Fibroblast of lung (primary cell): ENCODE results near the gene TREX2. TPM values are rescaled to one million over a fixed set of nuclear protein-coding genes. Genes with fewer than 3 reads are reported as not detected.

ENCODE experiments used
- DNase-seq, 2 donors: peaks; one replicate each; pipeline versions ENCODE4 v3.0.0 to v3.0.0-alpha.2; 2010; ENCODE audit warnings: low read depth in 2 of 2
- H2AFZ ChIP-seq: 2 replicates; pipeline ENCODE4 v1.5.1; 2012; ENCODE audit warnings: low read length, control low read depth, inconsistent platforms
- H3K27ac ChIP-seq: 2 replicates; pipeline ENCODE4 v1.5.1; 2011; ENCODE audit warnings: low read length, control low read depth; ENCODE audit not compliant: insufficient read depth
- H3K27me3 ChIP-seq: 2 replicates; pipeline ENCODE4 v1.5.1; 2011; ENCODE audit warnings: mild to moderate bottlenecking, low read length; ENCODE audit not compliant: control insufficient read depth, insufficient read depth
- H3K36me3 ChIP-seq: 2 replicates; pipeline ENCODE4 v1.5.1; 2011; ENCODE audit warnings: low read length; ENCODE audit not compliant: control insufficient read depth, insufficient read depth
- H3K4me1 ChIP-seq: 2 replicates; pipeline ENCODE4 v1.5.1; 2011; ENCODE audit warnings: low read length; ENCODE audit not compliant: control insufficient read depth, insufficient read depth; ENCODE audit errors: extremely low read depth
- H3K4me2 ChIP-seq: 2 replicates; pipeline ENCODE4 v1.5.1; 2011; ENCODE audit warnings: low read length, control low read depth; ENCODE audit not compliant: insufficient read depth; ENCODE audit errors: extremely low read depth
- H3K4me3 ChIP-seq, 4 experiments: fragments of 200-600 bp in 1 of 4; sonication (generic) in 1 of 4; replicated peaks in 1 of 4; 2 replicates each; pipeline ENCODE4 v1.5.1; 2011 to 2016; ENCODE audit warnings: low read length in 4 of 4, low read depth in 3 of 4, mild to moderate bottlenecking in 3 of 4, control low read depth in 2 of 4, inconsistent platforms in 1 of 4, mixed read lengths in 1 of 4; ENCODE audit not compliant: insufficient read depth in 1 of 4; ENCODE audit errors: control extremely low read depth in 1 of 4
- H3K79me2 ChIP-seq: 2 replicates; pipeline ENCODE4 v1.5.1; 2012; ENCODE audit warnings: mild to moderate bottlenecking, low read length, inconsistent platforms; ENCODE audit not compliant: control insufficient read depth, insufficient read depth
- H3K9ac ChIP-seq: 2 replicates; pipeline ENCODE4 v1.5.1; 2011; ENCODE audit warnings: mild to moderate bottlenecking, low read length, control low read depth; ENCODE audit not compliant: insufficient read depth
- H3K9me3 ChIP-seq: 2 replicates; pipeline ENCODE4 v1.5.1; 2012; ENCODE audit warnings: low read depth, low read length; ENCODE audit not compliant: control insufficient read depth, insufficient read depth
- H4K20me1 ChIP-seq: 2 replicates; pipeline ENCODE4 v1.5.1; 2011; ENCODE audit warnings: low read length; ENCODE audit not compliant: control insufficient read depth, insufficient read depth; ENCODE audit errors: extremely low read depth
- EZH2 ChIP-seq: IDR thresholded peaks from 2 replicates; pipeline ENCODE4 v1.5.1; 2012; ENCODE audit warnings: low read length, control low read depth, mild to moderate bottlenecking; ENCODE audit errors: missing control alignments
- polyA plus RNA-seq, 2 donors: library from polyadenylated mRNA; depleted of rRNA in 1 of 2; stranded (reverse) in 1 of 2; unstranded in 1 of 2; fragments of >200 nt; gene quantifications; 2 replicates each; pipeline ENCODE4 v1.2.1, GENCODE V29; 2011 to 2012; ENCODE audit warnings: missing spikeins in 1 of 2
- total RNA-seq: library from RNA; depleted of rRNA; stranded (reverse); fragments of >200 nt; gene quantifications from 2 replicates; pipeline ENCODE4 v1.2.1, GENCODE V29; 2014
- TF ChIP-seq, protein P1 (sequence below), 2 donors: IDR thresholded peaks in 1 of 2; conservative IDR thresholded peaks in 1 of 2; 1 replicate in 1 of 2; 2 replicates in 1 of 2; pipeline ENCODE4 v1.5.1; 2011 to 2012; ENCODE audit warnings: low read length in 2 of 2, control low read depth in 1 of 2, inconsistent platforms in 1 of 2, low read depth in 1 of 2, mild to moderate bottlenecking in 1 of 2

The TREX2 gene
- total and polyA plus RNA-seq, 2 donors (not counting 1 experiment from before 2014, with no cell fraction given), result 3.1 TPM; not detected in 1

- Histone ChIP-seq H3K9me3 (no peaks in the 10 kb centered on the region), H3K79me2 (no peaks in the 10 kb centered on the region), H3K36me3 (no peaks in the 10 kb centered on the region), H3K27me3 (no peaks in the 10 kb centered on the region), H3K4me2 (no peak overlapping the region), H2AFZ (no peak overlapping the region), H3K9ac (no peak overlapping the region), H3K27ac (no peak overlapping the region), H3K4me1 (no peaks in the 10 kb centered on the region), H3K4me3 (no peak overlapping the region), H4K20me1 (no peaks in the 10 kb centered on the region)
- DNase-seq, result no peak
- no peak for TF ChIP-seq EZH2
- TF ChIP-seq, protein P1, sequence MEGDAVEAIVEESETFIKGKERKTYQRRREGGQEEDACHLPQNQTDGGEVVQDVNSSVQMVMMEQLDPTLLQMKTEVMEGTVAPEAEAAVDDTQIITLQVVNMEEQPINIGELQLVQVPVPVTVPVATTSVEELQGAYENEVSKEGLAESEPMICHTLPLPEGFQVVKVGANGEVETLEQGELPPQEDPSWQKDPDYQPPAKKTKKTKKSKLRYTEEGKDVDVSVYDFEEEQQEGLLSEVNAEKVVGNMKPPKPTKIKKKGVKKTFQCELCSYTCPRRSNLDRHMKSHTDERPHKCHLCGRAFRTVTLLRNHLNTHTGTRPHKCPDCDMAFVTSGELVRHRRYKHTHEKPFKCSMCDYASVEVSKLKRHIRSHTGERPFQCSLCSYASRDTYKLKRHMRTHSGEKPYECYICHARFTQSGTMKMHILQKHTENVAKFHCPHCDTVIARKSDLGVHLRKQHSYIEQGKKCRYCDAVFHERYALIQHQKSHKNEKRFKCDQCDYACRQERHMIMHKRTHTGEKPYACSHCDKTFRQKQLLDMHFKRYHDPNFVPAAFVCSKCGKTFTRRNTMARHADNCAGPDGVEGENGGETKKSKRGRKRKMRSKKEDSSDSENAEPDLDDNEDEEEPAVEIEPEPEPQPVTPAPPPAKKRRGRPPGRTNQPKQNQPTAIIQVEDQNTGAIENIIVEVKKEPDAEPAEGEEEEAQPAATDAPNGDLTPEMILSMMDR (conservative IDR thresholded peaks at IDR 0.05 in 1 of 2, IDR thresholded peaks at IDR 0.05 in 1 of 2; ENCODE audit: low read depth in 1 of 2, low read length in 2 of 2), result no peak
Measured at GRCh38 chrX:153446950-153447580, 1.2 kb upstream of the TREX2 start.

GRCh38 chrX:153446636-153446936 is 730 bp upstream of the TREX2 start:
- Histone ChIP-seq H3K9ac (no peak overlapping the region), H3K27ac (no peak overlapping the region), H3K9me3 (no peaks in the 10 kb centered on the region), H3K4me2 (no peak overlapping the region), H3K27me3 (no peaks in the 10 kb centered on the region), H4K20me1 (no peaks in the 10 kb centered on the region), H3K4me1 (no peaks in the 10 kb centered on the region), H2AFZ (no peak overlapping the region), H3K79me2 (no peaks in the 10 kb centered on the region), H3K4me3 (no peak overlapping the region), H3K36me3 (no peaks in the 10 kb centered on the region)
- DNase-seq, result no peak
- TF ChIP-seq, protein P1 (conservative IDR thresholded peaks at IDR 0.05 in 1 of 2, IDR thresholded peaks at IDR 0.05 in 1 of 2; ENCODE audit: low read depth in 1 of 2, low read length in 2 of 2), result no peak
- TF ChIP-seq EZH2, result no peak

- H2AFZ ChIP-seq, result no peak overlapping the region
- no peak for DNase-seq
- no peak overlapping the region for H3K27ac ChIP-seq
- no peaks in the 10 kb centered on the region for H3K4me1 ChIP-seq
- H3K36me3 ChIP-seq, result no peaks in the 10 kb centered on the region
- H3K9me3 ChIP-seq, result no peaks in the 10 kb centered on the region
- no peak overlapping the region for H3K4me2 ChIP-seq
- no peaks in the 10 kb centered on the region for H3K27me3 ChIP-seq
- TF ChIP-seq, protein P1 (conservative IDR thresholded peaks at IDR 0.05 in 1 of 2, IDR thresholded peaks at IDR 0.05 in 1 of 2; ENCODE audit: low read depth in 1 of 2, low read length in 2 of 2), result no peak
- no peak for TF ChIP-seq EZH2
- no peak overlapping the region for H3K4me3 ChIP-seq
- no peak overlapping the region for H3K9ac ChIP-seq
- no peaks in the 10 kb centered on the region for H3K79me2 ChIP-seq
- H4K20me1 ChIP-seq, result no peaks in the 10 kb centered on the region
Measured at GRCh38 chrX:153445106-153445855, 575 bp downstream of the TREX2 start.
